B cell (primary cell): Measurements from ENCODE around the gene ASIC3. TPM values are rescaled to one million over a fixed set of nuclear protein-coding genes. Genes with fewer than 3 reads are reported as not detected.

ENCODE experiments used
- ATAC-seq: fragments of 200-7000 bp; cut with Tn5 transposase; one replicate; pipeline ENCODE4 v1.10.0; 2021; ENCODE audit warnings: low read depth, mild to moderate bottlenecking, moderate number of reproducible peaks, moderate library complexity
- CTCF ChIA-PET: fragments of 350-600 bp; sonication (Branson Sonifier 250); formaldehyde crosslinking; loops from one replicate; lab custom pipeline; 2021; ENCODE audit warnings: antibody characterized with exemption, inconsistent platforms; lab: Charles Lee
- POLR2A ChIA-PET: fragments of 350-600 bp; sonication (Branson Sonifier 250); formaldehyde crosslinking; loops from one replicate; lab custom pipeline; 2021; ENCODE audit warnings: antibody characterized with exemption; lab: Charles Lee
- DNase-seq: peaks from one replicate; pipeline ENCODE4 v3.0.0; 2013
- H2AFZ ChIP-seq: 2 replicates; pipeline ENCODE4 v1.6.1; 2012; ENCODE audit warnings: mild to moderate bottlenecking, low read depth, low read length; ENCODE audit not compliant: insufficient read depth, poor library complexity, severe bottlenecking
- H3K27ac ChIP-seq, 2 donors: 1 replicate in 1 of 2; 2 replicates in 1 of 2; pipeline ENCODE4 v1.5.1; 2012 to 2013; ENCODE audit warnings: low read length in 2 of 2, mild to moderate bottlenecking in 2 of 2, moderate library complexity in 1 of 2
- H3K27me3 ChIP-seq, 4 experiments: fragments of 200-600 bp in 1 of 4; sonication (generic) in 1 of 4; replicated peaks in 1 of 4; 1 replicate in 2 of 4; 2 replicates in 2 of 4; pipeline versions ENCODE4 v1.6.1 to v1.7.0; 2013 to 2016; ENCODE audit warnings: low read length in 3 of 4, mild to moderate bottlenecking in 2 of 4, mixed read lengths in 1 of 4, moderate library complexity in 1 of 4; ENCODE audit not compliant: insufficient read depth in 4 of 4, control insufficient read depth in 3 of 4; ENCODE audit errors: control extremely low read depth in 1 of 4
- H3K36me3 ChIP-seq, 2 experiments: replicated peaks in 1 of 2; 1 replicate in 1 of 2; 2 replicates in 1 of 2; pipeline versions ENCODE4 v1.6.1 to v1.7.1; 2013; ENCODE audit warnings: low read length in 1 of 2; ENCODE audit not compliant: insufficient read depth in 2 of 2, control insufficient read depth in 1 of 2; ENCODE audit errors: control extremely low read depth in 1 of 2, extremely low read depth in 1 of 2
- H3K4me1 ChIP-seq, 2 donors: fragments of 200-600 bp in 1 of 2; sonication (generic) in 1 of 2; 1 replicate in 1 of 2; 2 replicates in 1 of 2; pipeline versions ENCODE4 v1.5.1 to v1.6.1; 2013 to 2017; ENCODE audit warnings: low read length in 2 of 2; ENCODE audit not compliant: control insufficient read depth in 2 of 2, insufficient read depth in 2 of 2
- H3K4me2 ChIP-seq: replicated peaks from 2 replicates; pipeline ENCODE3; 2012; ENCODE audit warnings: mild to moderate bottlenecking, low read depth, low read length; ENCODE audit not compliant: poor library complexity, severe bottlenecking
- H3K4me3 ChIP-seq, 5 experiments: fragments of 200-600 bp in 1 of 5; sonication (generic) in 1 of 5; 1 replicate in 3 of 5; 2 replicates in 2 of 5; pipeline versions ENCODE4 v1.5.1 to v1.7.0; 2011 to 2016; ENCODE audit warnings: low read length in 4 of 5, mild to moderate bottlenecking in 4 of 5, low read depth in 2 of 5, control low read depth in 1 of 5, moderate library complexity in 1 of 5; ENCODE audit not compliant: insufficient read depth in 1 of 5; ENCODE audit errors: control extremely low read depth in 1 of 5, extremely low read depth in 1 of 5
- H3K79me2 ChIP-seq: fragments of 200-600 bp; sonication (generic); one replicate; pipeline ENCODE4 v1.6.0; 2016; ENCODE audit warnings: low read length; ENCODE audit not compliant: control insufficient read depth, insufficient read depth
- H3K9ac ChIP-seq: fragments of 200-600 bp; sonication (generic); 2 replicates; pipeline ENCODE4 v1.6.1; 2017; ENCODE audit warnings: mild to moderate bottlenecking, low read length, moderate library complexity
- H3K9me3 ChIP-seq, 3 donors: one replicate each; pipeline versions ENCODE4 v1.6.1 to v1.7.1; 2013; ENCODE audit warnings: low read length in 2 of 3; ENCODE audit not compliant: control insufficient read depth in 2 of 3, insufficient read depth in 1 of 3; ENCODE audit errors: control extremely low read depth in 1 of 3
- H4K20me1 ChIP-seq: 2 replicates; pipeline ENCODE4 v1.6.0; 2012; ENCODE audit warnings: mild to moderate bottlenecking, low read length; ENCODE audit not compliant: insufficient read depth, control insufficient read depth, poor library complexity, severe bottlenecking
- H3K27ac Mint-ChIP-seq: one replicate; pipeline ENCODE4 v1.8.0; 2021; ENCODE audit warnings: mixed read lengths
- H3K27me3 Mint-ChIP-seq: one replicate; pipeline ENCODE4 v1.8.0; 2021; ENCODE audit warnings: mixed read lengths
- H3K4me1 Mint-ChIP-seq: one replicate; pipeline ENCODE4 v1.8.0; 2021; ENCODE audit warnings: mixed read lengths
- H3K4me3 Mint-ChIP-seq: one replicate; pipeline ENCODE4 v1.8.0; 2021; ENCODE audit warnings: mixed read lengths
- H3K9me3 Mint-ChIP-seq: one replicate; pipeline ENCODE4 v1.8.0; 2022; ENCODE audit warnings: mixed read lengths; ENCODE audit not compliant: insufficient read depth
- CTCF ChIP-seq: fragments of 200-600 bp; IDR thresholded peaks from one replicate; pipeline ENCODE4 v1.8.0; 2022; ENCODE audit warnings: antibody characterized with exemption, mild to moderate bottlenecking
- EZH2 ChIP-seq: IDR thresholded peaks from 2 replicates; pipeline ENCODE4 v1.6.1; 2012; ENCODE audit warnings: borderline replicate concordance, low read depth, mild to moderate bottlenecking, moderate library complexity, low read length; ENCODE audit not compliant: insufficient read depth, poor library complexity, severe bottlenecking
- WGBS: methylation state at CpG from one replicate; pipeline ENCODE4 v1.1.5; 2013; ENCODE audit warnings: missing lambda C conversion rate; ENCODE audit not compliant: insufficient coverage; 5-methylcytosine and 5-hydroxymethylcytosine counted together
- intact Hi-C: fragments of 100-400 bp; cut with micrococcal nuclease; formaldehyde crosslinking; loops from one replicate; pipeline ENCODE4 v1.10.0; 2022
- polyA plus RNA-seq: library from polyadenylated mRNA; depleted of rRNA; stranded (reverse); fragments of >200 nt; gene quantifications from 2 replicates; pipeline ENCODE4 v1.2.3, GENCODE V29; 2012
- total RNA-seq, 2 donors: library from RNA; stranded (reverse); fragments of 120-200 nt in 1 of 2; gene quantifications; 1 replicate in 1 of 2; 2 replicates in 1 of 2; pipeline versions ENCODE4 v1.2.3 to v1.2.4, GENCODE V29; 2013 to 2022

ASIC3 gene
- total and polyA plus RNA-seq, 2 donors (not counting 1 experiment from before 2014, with no cell fraction given) = 4.8 to 5.0 TPM

- Mint-ChIP-seq H3K27me3 (peaks cover 16% of the 10 kb centered on the region), H3K4me1 (no peaks in the 10 kb centered on the region), H3K27ac (no peak overlapping the region), H3K4me3 (no peak overlapping the region), H3K9me3 (no peaks in the 10 kb centered on the region)
- POLR2A ChIA-PET = no interaction called here
- peaks cover 0 to 5% of the 10 kb centered on the region in 2 donors for H3K4me1 ChIP-seq
- H3K9me3 ChIP-seq = peaks cover 0 to 12% (median 0%) of the 10 kb centered on the region in 3 donors
- WGBS = 96% methylated on average over 14 of the region's 16 CpGs
- H2AFZ ChIP-seq = no peak overlapping the region
- no peak overlapping the region for H3K4me2 ChIP-seq
- CTCF ChIA-PET = no interaction called here
- DNase-seq (no peak), ATAC-seq (no peak)
- no peak overlapping the region for H3K27ac ChIP-seq
- no peaks in the 10 kb centered on the region for H3K36me3 ChIP-seq
- no peaks in the 10 kb centered on the region for H4K20me1 ChIP-seq
- TF ChIP-seq CTCF (no peak), EZH2 (no peak)
- H3K27me3 ChIP-seq = peaks cover 0 to 26% (median 4%) of the 10 kb centered on the region in 4 experiments
- no peak overlapping the region for H3K9ac ChIP-seq
- intact Hi-C loops = no loop called here
- H3K79me2 ChIP-seq = no peaks in the 10 kb centered on the region
- no peak overlapping the region for H3K4me3 ChIP-seq
Observed at GRCh38 chr7:151001546-151001945, 46.8 kb upstream of the ASIC3 start.

GRCh38 chr7:151003572-151003971 is 44.8 kb upstream of the ASIC3 start:
- DNase-seq (no peak), ATAC-seq (no peak)
- CTCF ChIA-PET = no interaction called here
- Mint-ChIP-seq H3K4me3 (no peak overlapping the region), H3K9me3 (no peaks in the 10 kb centered on the region), H3K27me3 (peaks cover 9% of the 10 kb centered on the region), H3K27ac (no peak overlapping the region), H3K4me1 (peaks cover 9% of the 10 kb centered on the region)
- Histone ChIP-seq H3K79me2 (no peaks in the 10 kb centered on the region), H3K27me3 (peaks cover 0 to 6% (median 0%) of the 10 kb centered on the region in 4 experiments), H3K4me2 (no peak overlapping the region), H3K4me3 (no peak overlapping the region), H3K9me3 (peaks cover 0 to 5% (median 0%) of the 10 kb centered on the region in 3 donors), H4K20me1 (no peaks in the 10 kb centered on the region), H3K27ac (no peak overlapping the region), H3K4me1 (peaks cover 7 to 11% of the 10 kb centered on the region in 2 donors), H3K9ac (no peak overlapping the region), H3K36me3 (no peaks in the 10 kb centered on the region), H2AFZ (no peak overlapping the region)
- WGBS = 95% methylated on average over 10 of the region's 12 CpGs
- TF ChIP-seq CTCF (no peak), EZH2 (no peak)
- intact Hi-C loops = no loop called here
- POLR2A ChIA-PET = no interaction called here
